RWPE2 (cell line): ENCODE results near the gene WDR49.

ENCODE experiments used
- ATAC-seq: fragments of 200-7000 bp; cut with Tn5 transposase; 3 replicates; pipeline ENCODE4 v1.9.1; 2021; ENCODE audit warnings: low read depth
- DNase-seq: peaks from one replicate; pipeline ENCODE4 v3.0.0-alpha.2; 2020; ENCODE audit warnings: low spot score
- H3K27ac ChIP-seq: fragments of 450-650 bp; 2 replicates; pipeline ENCODE4 v1.5.1; 2017; ENCODE audit warnings: mild to moderate bottlenecking; ENCODE audit not compliant: poor library complexity, severe bottlenecking
- H3K27me3 ChIP-seq: fragments of 250-450 bp; sonication (Bioruptor Pico); 2 replicates; pipeline ENCODE4 v1.5.1; 2021; ENCODE audit warnings: mild to moderate bottlenecking, moderate library complexity; ENCODE audit not compliant: insufficient read depth, poor library complexity, severe bottlenecking
- H3K36me3 ChIP-seq: fragments of 250-450 bp; sonication (Bioruptor Pico); 2 replicates; pipeline ENCODE4 v1.5.1; 2020; ENCODE audit warnings: low read depth, mild to moderate bottlenecking, moderate library complexity
- H3K4me1 ChIP-seq: fragments of 250-450 bp; sonication (Bioruptor Pico); 2 replicates; pipeline ENCODE4 v1.5.1; 2021; ENCODE audit warnings: mild to moderate bottlenecking, moderate library complexity; ENCODE audit not compliant: insufficient read depth, poor library complexity, severe bottlenecking
- H3K4me3 ChIP-seq: fragments of 250-450 bp; sonication (Bioruptor Pico); 2 replicates; pipeline ENCODE4 v1.5.1; 2021; ENCODE audit warnings: mild to moderate bottlenecking, moderate library complexity; ENCODE audit not compliant: severe bottlenecking
- H3K9me3 ChIP-seq: fragments of 250-450 bp; sonication (Bioruptor Pico); 2 replicates; pipeline ENCODE4 v1.5.1; 2021; ENCODE audit warnings: mild to moderate bottlenecking, moderate library complexity; ENCODE audit not compliant: severe bottlenecking
- CTCF ChIP-seq: fragments of 450-650 bp; IDR thresholded peaks from one replicate; pipeline ENCODE4 v1.5.1; 2017; ENCODE audit warnings: mild to moderate bottlenecking, moderate library complexity; ENCODE audit not compliant: poor library complexity, severe bottlenecking

WDR49 gene

GRCh38 chr3:167493244-167493643, 160.5 kb downstream of the WDR49 start:
- Histone ChIP-seq H3K4me1 (no peaks in the 10 kb centered on the region), H3K27ac (no peak overlapping the region), H3K36me3 (no peaks in the 10 kb centered on the region), H3K27me3 (no peaks in the 10 kb centered on the region), H3K9me3 (no peaks in the 10 kb centered on the region), H3K4me3 (no peak overlapping the region)
- DNase-seq (no peak), ATAC-seq (no peak)
- TF ChIP-seq CTCF = no peak

- Histone ChIP-seq H3K4me1 (no peaks in the 10 kb centered on the region), H3K27ac (no peak overlapping the region), H3K27me3 (no peaks in the 10 kb centered on the region), H3K4me3 (no peak overlapping the region), H3K36me3 (no peaks in the 10 kb centered on the region), H3K9me3 (no peaks in the 10 kb centered on the region)
- ATAC-seq (no peak), DNase-seq (no peak)
- TF ChIP-seq CTCF = no peak
These were observed 162.1 kb downstream of the WDR49 start for GRCh38 chr3:167491621-167492020.

- H3K4me3 ChIP-seq = no peak overlapping the region
- no peaks in the 10 kb centered on the region for H3K4me1 ChIP-seq
- no peak for DNase-seq
- H3K9me3 ChIP-seq = no peaks in the 10 kb centered on the region
- no peaks in the 10 kb centered on the region for H3K27me3 ChIP-seq
- H3K36me3 ChIP-seq = no peaks in the 10 kb centered on the region
- no peak for ATAC-seq
- TF ChIP-seq CTCF = no peak
- no peak overlapping the region for H3K27ac ChIP-seq
These were observed 164.2 kb downstream of the WDR49 start for GRCh38 chr3:167489571-167489970.

GRCh38 chr3:167487556-167487955, 166.2 kb downstream of the WDR49 start:
- Histone ChIP-seq H3K4me1 (no peaks in the 10 kb centered on the region), H3K27ac (no peak overlapping the region), H3K4me3 (no peak overlapping the region), H3K36me3 (no peaks in the 10 kb centered on the region), H3K27me3 (no peaks in the 10 kb centered on the region), H3K9me3 (no peaks in the 10 kb centered on the region)
- ATAC-seq (no peak), DNase-seq (no peak)
- no peak for TF ChIP-seq CTCF

GRCh38 chr3:167484551-167484950, 169.2 kb downstream of the WDR49 start:
- no peak for TF ChIP-seq CTCF
- no peak overlapping the region for H3K27ac ChIP-seq
- DNase-seq (no peak), ATAC-seq (no peak)
- H3K9me3 ChIP-seq = no peaks in the 10 kb centered on the region
- no peak overlapping the region for H3K4me3 ChIP-seq
- H3K4me1 ChIP-seq = no peaks in the 10 kb centered on the region
- H3K27me3 ChIP-seq = no peaks in the 10 kb centered on the region
- no peaks in the 10 kb centered on the region for H3K36me3 ChIP-seq
